GM12865 (cell line): Measurements from ENCODE around the gene MPPED1.

Experiments used
- DNase-seq: peaks from one replicate; pipeline ENCODE4 v3.0.0; 2010; ENCODE audit warnings: low read depth
- H3K4me3 ChIP-seq: 2 replicates; pipeline ENCODE4 v1.5.1; 2011; ENCODE audit warnings: mild to moderate bottlenecking, low read depth, low read length, control low read depth
- CTCF ChIP-seq: IDR thresholded peaks from 2 replicates; pipeline ENCODE4 v1.5.1; 2011; ENCODE audit warnings: low read length, control low read depth, low read depth, inconsistent platforms; ENCODE audit not compliant: insufficient read depth; ENCODE audit errors: missing control alignments

The MPPED1 gene

GRCh38 chr22:43457002-43457401 is 45.2 kb downstream of the MPPED1 start:
- no peak overlapping the region for H3K4me3 ChIP-seq
- TF ChIP-seq CTCF: no peak
- DNase-seq: no peak

GRCh38 chr22:43462701-43463100 is 50.9 kb downstream of the MPPED1 start:
- no peak overlapping the region for H3K4me3 ChIP-seq
- no peak for DNase-seq
- TF ChIP-seq CTCF: no peak

GRCh38 chr22:43464809-43465208 is 53.0 kb downstream of the MPPED1 start:
- TF ChIP-seq CTCF: no peak
- no peak overlapping the region for H3K4me3 ChIP-seq
- no peak for DNase-seq

- TF ChIP-seq CTCF: no peak
- no peak for DNase-seq
- no peak overlapping the region for H3K4me3 ChIP-seq
Measured at GRCh38 chr22:43465291-43466015, 53.6 kb downstream of the MPPED1 start.

GRCh38 chr22:43466710-43467109 is 54.9 kb downstream of the MPPED1 start:
- no peak for DNase-seq
- H3K4me3 ChIP-seq: no peak overlapping the region
- TF ChIP-seq CTCF: no peak

GRCh38 chr22:43467216-43467940 is 55.6 kb downstream of the MPPED1 start:
- no peak for TF ChIP-seq CTCF
- H3K4me3 ChIP-seq: no peak overlapping the region
- no peak for DNase-seq
